ENCODE data around the gene TBC1D32. TPM values are rescaled to one million over a fixed set of nuclear protein-coding genes. Genes with fewer than 3 reads are reported as not detected.
"Not testable (repeated sequence)": the region's sequence is repeated elsewhere in the genome, so short reads cannot be mapped to it uniquely, and the experiment has no call there.

The TBC1D32 gene
- total RNA-seq, 1 donor from 2014 or later = 24.2 TPM

DNA sequence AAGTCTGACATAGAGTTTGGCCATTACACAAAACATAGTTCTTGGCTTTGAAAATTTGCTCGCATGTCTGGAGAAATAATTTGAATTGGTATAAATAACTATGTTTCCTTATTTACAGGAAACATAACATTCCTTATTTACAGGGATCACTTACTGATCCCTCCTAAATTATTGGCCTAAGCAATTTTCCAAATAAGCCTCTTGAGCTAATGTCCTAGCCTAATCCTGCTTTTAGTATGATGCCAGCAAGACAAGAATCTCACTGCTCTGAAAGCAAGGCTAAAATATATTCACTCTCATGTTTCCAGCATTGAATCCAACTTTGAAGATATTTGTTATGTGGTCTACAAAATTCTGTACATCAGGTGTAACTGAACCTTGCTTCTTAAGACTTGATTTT lies 4.1 kb upstream of the TBC1D32 start:
- Mint-ChIP-seq H3K27me3 (ENCODE audit: unreplicated experiment) (no peaks in the 10 kb centered on the region), H3K4me1 (ENCODE audit: low read depth, unreplicated experiment) (peaks cover 19% of the 10 kb centered on the region), H3K4me3 (ENCODE audit: unreplicated experiment) (no peak overlapping the region), H3K27ac (ENCODE audit: unreplicated experiment) (no peak overlapping the region), H3K9me3 (ENCODE audit: unreplicated experiment) (no peaks in the 10 kb centered on the region), H3K36me3 (ENCODE audit: unreplicated experiment) (no peaks in the 10 kb centered on the region)
- TF ChIP-seq, protein P1, sequence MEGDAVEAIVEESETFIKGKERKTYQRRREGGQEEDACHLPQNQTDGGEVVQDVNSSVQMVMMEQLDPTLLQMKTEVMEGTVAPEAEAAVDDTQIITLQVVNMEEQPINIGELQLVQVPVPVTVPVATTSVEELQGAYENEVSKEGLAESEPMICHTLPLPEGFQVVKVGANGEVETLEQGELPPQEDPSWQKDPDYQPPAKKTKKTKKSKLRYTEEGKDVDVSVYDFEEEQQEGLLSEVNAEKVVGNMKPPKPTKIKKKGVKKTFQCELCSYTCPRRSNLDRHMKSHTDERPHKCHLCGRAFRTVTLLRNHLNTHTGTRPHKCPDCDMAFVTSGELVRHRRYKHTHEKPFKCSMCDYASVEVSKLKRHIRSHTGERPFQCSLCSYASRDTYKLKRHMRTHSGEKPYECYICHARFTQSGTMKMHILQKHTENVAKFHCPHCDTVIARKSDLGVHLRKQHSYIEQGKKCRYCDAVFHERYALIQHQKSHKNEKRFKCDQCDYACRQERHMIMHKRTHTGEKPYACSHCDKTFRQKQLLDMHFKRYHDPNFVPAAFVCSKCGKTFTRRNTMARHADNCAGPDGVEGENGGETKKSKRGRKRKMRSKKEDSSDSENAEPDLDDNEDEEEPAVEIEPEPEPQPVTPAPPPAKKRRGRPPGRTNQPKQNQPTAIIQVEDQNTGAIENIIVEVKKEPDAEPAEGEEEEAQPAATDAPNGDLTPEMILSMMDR (IDR thresholded peaks at IDR 0.05; ENCODE audit: partially characterized antibody, unreplicated experiment) = no peak
- DNase-seq = no peak

DNA sequence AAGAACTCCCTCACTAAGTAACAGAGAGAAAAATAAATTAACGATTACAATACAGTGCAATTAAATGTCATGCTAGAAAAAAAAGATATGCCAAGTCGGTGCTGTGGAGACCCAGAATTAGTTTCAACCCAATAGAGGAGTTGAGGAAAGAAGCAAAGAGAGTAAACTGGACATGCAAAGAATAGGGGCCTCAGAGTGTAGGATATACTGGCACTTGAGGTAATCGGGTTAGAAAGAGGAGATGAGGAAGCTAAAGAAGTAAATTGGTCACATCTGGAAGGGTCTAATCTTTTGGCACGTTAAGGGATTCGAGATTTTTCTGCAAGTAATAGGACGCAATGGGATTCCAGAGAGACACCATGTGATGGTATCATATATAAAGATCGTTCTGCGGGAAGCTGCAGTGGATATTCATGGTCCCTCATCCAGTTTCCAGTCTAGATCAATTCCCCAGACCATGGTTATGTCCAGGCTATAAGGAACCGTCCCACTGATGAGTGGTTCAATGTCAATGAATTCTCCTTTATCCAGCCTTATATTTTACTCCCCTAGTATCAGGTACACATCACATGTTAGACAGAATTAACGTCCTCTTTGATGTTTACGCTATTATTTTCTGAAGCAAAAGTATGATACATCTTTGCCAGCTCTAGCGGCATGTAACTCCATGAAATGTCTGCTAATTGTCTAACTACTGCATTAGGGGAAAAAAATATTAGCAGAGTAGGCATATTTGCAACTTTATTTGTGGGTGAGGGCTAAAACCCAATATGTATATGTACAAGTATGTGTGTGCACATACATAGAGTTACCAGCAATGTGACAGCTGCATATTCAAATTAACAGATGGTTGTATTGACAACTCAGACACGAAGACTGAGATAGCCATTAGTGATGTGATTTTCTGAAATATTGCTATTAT lies 1.1 kb upstream of the TBC1D32 start:
- H3K27ac Mint-ChIP-seq (ENCODE audit: unreplicated experiment) = peak overlapping the region; percentile 92
- TF ChIP-seq, protein P1 (IDR thresholded peaks at IDR 0.05; ENCODE audit: partially characterized antibody, unreplicated experiment) = no peak
- DNase-seq = no peak
- no peaks in the 10 kb centered on the region for H3K9me3 Mint-ChIP-seq (ENCODE audit: unreplicated experiment)
- H3K27me3 Mint-ChIP-seq (ENCODE audit: unreplicated experiment) = no peaks in the 10 kb centered on the region
- peaks cover 21% of the 10 kb centered on the region for H3K4me1 Mint-ChIP-seq (ENCODE audit: low read depth, unreplicated experiment)
- no peaks in the 10 kb centered on the region for H3K36me3 Mint-ChIP-seq (ENCODE audit: unreplicated experiment)
- peak overlapping the region; percentile 99 for H3K4me3 Mint-ChIP-seq (ENCODE audit: unreplicated experiment)

DNA sequence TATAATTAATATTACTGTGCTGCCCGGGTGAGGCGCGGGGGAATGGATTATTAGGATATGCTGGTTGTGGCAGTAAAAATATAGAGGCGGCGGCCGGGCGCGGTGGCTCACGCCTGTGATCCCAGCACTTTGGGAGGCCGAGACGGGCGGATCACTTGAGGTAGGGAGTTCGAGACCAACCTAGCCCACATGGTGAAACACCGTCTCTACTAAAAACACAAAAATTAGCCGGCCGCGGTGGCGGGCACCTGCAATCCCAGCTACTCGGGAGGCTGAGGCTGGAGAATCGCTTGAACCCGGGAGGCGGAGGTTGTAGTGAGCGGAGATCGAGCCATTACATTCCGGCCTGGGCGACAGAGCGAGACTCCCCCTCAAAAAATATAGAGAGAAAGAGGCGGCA lies 586 bp downstream of the TBC1D32 start:
- peak overlapping the region; percentile 99 for H3K4me3 Mint-ChIP-seq (ENCODE audit: unreplicated experiment)
- not testable (repeated sequence) for H3K27ac Mint-ChIP-seq (ENCODE audit: unreplicated experiment); H3K36me3 Mint-ChIP-seq (ENCODE audit: unreplicated experiment); H3K9me3 Mint-ChIP-seq (ENCODE audit: unreplicated experiment); DNase-seq; H3K27me3 Mint-ChIP-seq (ENCODE audit: unreplicated experiment)
- peaks cover 17% of the 10 kb centered on the region for H3K4me1 Mint-ChIP-seq (ENCODE audit: low read depth, unreplicated experiment)

DNA sequence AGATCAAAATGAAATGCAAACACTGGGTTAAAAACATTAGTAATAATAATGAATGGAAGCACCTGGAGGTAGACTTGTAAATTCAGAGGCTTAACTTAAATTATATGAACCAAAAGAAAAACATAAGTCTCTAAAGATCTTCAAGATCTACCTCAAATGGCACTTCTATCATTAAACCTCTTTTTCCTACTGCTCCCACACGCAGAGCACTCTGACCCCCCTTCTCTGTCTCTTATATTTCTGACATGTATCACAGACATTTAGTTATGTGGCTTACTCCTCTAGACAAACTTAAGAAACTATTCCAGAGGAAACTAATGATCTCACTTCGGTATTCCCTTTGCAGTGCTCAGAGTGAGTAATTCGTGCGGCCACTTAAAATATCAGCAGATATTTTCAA lies 1.1 kb downstream of the TBC1D32 start:
- no peaks in the 10 kb centered on the region for H3K9me3 Mint-ChIP-seq (ENCODE audit: unreplicated experiment)
- peaks cover 17% of the 10 kb centered on the region for H3K4me1 Mint-ChIP-seq (ENCODE audit: low read depth, unreplicated experiment)
- no peaks in the 10 kb centered on the region for H3K27me3 Mint-ChIP-seq (ENCODE audit: unreplicated experiment)
- H3K36me3 Mint-ChIP-seq (ENCODE audit: unreplicated experiment) = no peaks in the 10 kb centered on the region
- DNase-seq = no peak
- TF ChIP-seq, protein P1 (IDR thresholded peaks at IDR 0.05; ENCODE audit: partially characterized antibody, unreplicated experiment) = no peak
- H3K27ac Mint-ChIP-seq (ENCODE audit: unreplicated experiment) = no peak overlapping the region
- H3K4me3 Mint-ChIP-seq (ENCODE audit: unreplicated experiment) = peak overlapping the region; percentile 99

DNA sequence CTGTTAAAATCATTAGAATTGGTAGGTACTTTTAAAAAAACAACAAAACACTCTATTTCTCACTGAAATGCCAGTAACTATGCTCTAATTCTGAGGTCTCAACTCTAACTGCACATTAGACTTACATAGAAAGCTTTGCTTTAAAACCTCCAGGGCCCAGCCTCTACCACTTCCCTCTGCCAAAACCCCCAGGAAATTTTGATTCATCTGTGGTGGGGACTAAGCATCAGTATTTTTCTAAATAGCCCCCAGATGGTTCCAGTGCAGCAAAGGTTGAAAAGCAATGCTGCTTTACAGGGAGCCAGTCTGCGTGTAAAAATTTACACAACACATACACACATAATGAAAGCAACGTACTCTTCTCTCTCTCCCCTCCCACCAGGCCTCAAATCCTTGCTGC lies 3.8 kb downstream of the TBC1D32 start:
- no peak for DNase-seq
- Mint-ChIP-seq H3K4me1 (ENCODE audit: low read depth, unreplicated experiment) (peaks cover 13% of the 10 kb centered on the region), H3K27ac (ENCODE audit: unreplicated experiment) (no peak overlapping the region), H3K9me3 (ENCODE audit: unreplicated experiment) (no peaks in the 10 kb centered on the region), H3K4me3 (ENCODE audit: unreplicated experiment) (no peak overlapping the region), H3K27me3 (ENCODE audit: unreplicated experiment) (no peaks in the 10 kb centered on the region), H3K36me3 (ENCODE audit: unreplicated experiment) (no peaks in the 10 kb centered on the region)
- TF ChIP-seq, protein P1 (IDR thresholded peaks at IDR 0.05; ENCODE audit: partially characterized antibody, unreplicated experiment) = no peak

Measured in glutamatergic neuron (in vitro differentiated cells).